ENCODE data around the gene ANKRD11. TPM values are rescaled to one million over a fixed set of nuclear protein-coding genes. Genes with fewer than 3 reads are reported as not detected.

Gene ANKRD11
- total and polyA plus RNA-seq, 8 donors = 43.9 to 74.0 (median 46.2) TPM

GRCh38 chr16:89375686-89376085 lies 114.7 kb downstream of the ANKRD11 start:
- no peaks in the 10 kb centered on the region for H3K36me3 ChIP-seq
- 96 to 97% methylated on average over 8 to 10 of the region's 10 CpGs for WGBS, 2 donors
- no peaks in the 10 kb centered on the region for H3K27me3 ChIP-seq
- ATAC-seq (no peak), DNase-seq (peak in 1 of 6 donors; percentile 24), FAIRE-seq (no peak)
- TF ChIP-seq CTCF (IDR thresholded peaks at IDR 0.05) = no peak
- H3K9me3 ChIP-seq = no peaks in the 10 kb centered on the region
- no peak overlapping the region for H3K4me3 ChIP-seq
- H3K4me1 ChIP-seq = peaks cover 0 to 17% (median 14%) of the 10 kb centered on the region in 3 donors
- H3K27ac ChIP-seq = no peak overlapping the region
- intact Hi-C loops (cut with DNase I) = no loop called here

- H3K4me3 ChIP-seq = no peak overlapping the region
- H3K36me3 ChIP-seq = no peaks in the 10 kb centered on the region
- intact Hi-C loops (cut with DNase I) = no loop called here
- no peak for FAIRE-seq
- TF ChIP-seq CTCF (IDR thresholded peaks at IDR 0.05) = no peak
- no peaks in the 10 kb centered on the region for H3K27me3 ChIP-seq
- no peak overlapping the region for H3K27ac ChIP-seq
- peak in 1 of 6 donors; percentile 10 for DNase-seq
- no peak for ATAC-seq
- peaks cover 0 to 17% (median 14%) of the 10 kb centered on the region in 3 donors for H3K4me1 ChIP-seq
- WGBS, 2 donors = 91 to 92% methylated on average over 19 of the region's 19 CpGs
- no peaks in the 10 kb centered on the region for H3K9me3 ChIP-seq
Observed at GRCh38 chr16:89375021-89375420, 115.3 kb downstream of the ANKRD11 start.

GRCh38 chr16:89374393-89374960 lies 115.9 kb downstream of the ANKRD11 start:
- Histone ChIP-seq H3K27me3 (no peaks in the 10 kb centered on the region), H3K4me1 (peaks cover 0 to 17% (median 14%) of the 10 kb centered on the region in 3 donors), H3K9me3 (no peaks in the 10 kb centered on the region), H3K36me3 (no peaks in the 10 kb centered on the region), H3K27ac (no peak overlapping the region), H3K4me3 (no peak overlapping the region)
- ATAC-seq (peak in 3 of 4 donors; percentile 18 to 35 (median 29)), DNase-seq (peak in 1 of 6 donors; percentile 6), FAIRE-seq (no peak)
- no peak for TF ChIP-seq CTCF (IDR thresholded peaks at IDR 0.05)
- 80 to 83% methylated on average over 18 of the region's 18 CpGs for WGBS, 2 donors
- intact Hi-C loops (cut with DNase I) = no loop called here

GRCh38 chr16:89373355-89374110 lies 116.8 kb downstream of the ANKRD11 start:
- H3K27ac ChIP-seq = no peak overlapping the region
- ATAC-seq (peak in 3 of 4 donors; percentile 29 to 57 (median 55)), FAIRE-seq (no peak), DNase-seq (peak in 1 of 6 donors; percentile 12)
- TF ChIP-seq CTCF (IDR thresholded peaks at IDR 0.05) = no peak
- intact Hi-C loops (cut with DNase I) = no loop called here
- H3K36me3 ChIP-seq = no peaks in the 10 kb centered on the region
- no peaks in the 10 kb centered on the region for H3K27me3 ChIP-seq
- peaks cover 0 to 17% (median 14%) of the 10 kb centered on the region in 3 donors for H3K4me1 ChIP-seq
- no peak overlapping the region for H3K4me3 ChIP-seq
- WGBS, 2 donors = 85% methylated on average over 32 of the region's 32 CpGs
- H3K9me3 ChIP-seq = no peaks in the 10 kb centered on the region

Measured in pancreas (tissue), 10 donors.